Transverse colon (tissue), 4 donors: Measurements from ENCODE around the gene RUFY4. TPM values are rescaled to one million over a fixed set of nuclear protein-coding genes. Genes with fewer than 3 reads are reported as not detected.
"Not testable (repeated sequence)": the region's sequence is repeated elsewhere in the genome, so short reads cannot be mapped to it uniquely, and the experiment has no call there.

Source experiments
- DNase-seq: peaks from one replicate; pipeline ENCODE4 v3.0.0-alpha.2; 2019
- H3K27ac ChIP-seq, 4 donors: fragments of 200-600 bp; sonication (generic); 2 replicates each; pipeline ENCODE4 v1.5.1; 2016 to 2018; ENCODE audit warnings: inconsistent platforms in 4 of 4
- H3K27me3 ChIP-seq: fragments of 200-600 bp; sonication (generic); 2 replicates; pipeline ENCODE4 v1.5.1; 2017; ENCODE audit warnings: inconsistent platforms
- H3K36me3 ChIP-seq, 4 donors: fragments of 200-600 bp; sonication (generic); 2 replicates each; pipeline ENCODE4 v1.5.1; 2017 to 2019; ENCODE audit warnings: inconsistent platforms in 4 of 4
- H3K4me1 ChIP-seq, 4 donors: fragments of 200-600 bp; sonication (generic); 2 replicates each; pipeline ENCODE4 v1.5.1; 2017 to 2020; ENCODE audit warnings: inconsistent platforms in 4 of 4
- H3K4me3 ChIP-seq, 4 donors: fragments of 200-600 bp; sonication (generic); 1 replicate in 1 of 4; 2 replicates in 3 of 4; pipeline versions ENCODE4 v1.5.1 to v1.6.1; 2017 to 2019; ENCODE audit warnings: inconsistent platforms in 4 of 4
- H3K9me3 ChIP-seq, 2 donors: fragments of 200-600 bp; sonication (generic); 2 replicates each; pipeline ENCODE4 v1.5.1; 2017 to 2019; ENCODE audit warnings: inconsistent platforms in 2 of 2
- CTCF ChIP-seq, 5 experiments: fragments of 200-600 bp in 3 of 5; fragments of 450-650 bp in 2 of 5; sonication (generic) in 3 of 5; IDR thresholded peaks; 1 replicate in 2 of 5; 2 replicates in 3 of 5; pipeline ENCODE4 v1.5.1; 2016 to 2017; ENCODE audit warnings: antibody characterized with exemption in 5 of 5, inconsistent platforms in 3 of 5, mild to moderate bottlenecking in 2 of 5, moderate library complexity in 1 of 5
- EP300 ChIP-seq: sonication (generic); formaldehyde crosslinking; IDR thresholded peaks from one replicate; pipeline ENCODE4 v1.6.1; 2017; ENCODE audit warnings: antibody characterized with exemption, low read depth
- POLR2A ChIP-seq: fragments of 450-650 bp; IDR thresholded peaks from one replicate; pipeline ENCODE4 v1.6.1; 2016; ENCODE audit warnings: antibody characterized with exemption, mild to moderate bottlenecking, moderate library complexity
- POLR2AphosphoS5 ChIP-seq, 3 donors: sonication (generic); formaldehyde crosslinking; IDR thresholded peaks; one replicate each; pipeline ENCODE4 v1.6.1; 2016; ENCODE audit warnings: antibody characterized with exemption in 3 of 3
- WGBS, 2 donors: methylation state at CpG; one replicate each; pipeline ENCODE4 v1.1.5; 2018; ENCODE audit warnings: low coverage in 1 of 2; 5-methylcytosine and 5-hydroxymethylcytosine counted together
- in situ Hi-C, 4 donors: fragments of 200-750 bp; cut with MboI; loops; one replicate each; pipeline versions ENCODE4 v1.15.0 to v1.15.1; 2017; ENCODE audit warnings: low sequenced_read_pairs in 3 of 4, low pct_ligation_motif_present in 1 of 4, low pct_unique_long_range_greater_than_20kb in 1 of 4
- intact Hi-C: fragments of 100-400 bp; cut with DNase I; formaldehyde crosslinking; loops from one replicate; pipeline ENCODE4 v1.15.1; 2023; ENCODE audit warnings: low total_unique reads
- total RNA-seq, 4 donors: library from RNA; depleted of rRNA; stranded (reverse); fragments of >200 nt; gene quantifications; one replicate each; pipeline ENCODE4 v1.1.0, GENCODE V29; 2016

Gene RUFY4
- total RNA-seq, 4 donors from 2014 or later: 1.9 TPM; not detected in 3

GRCh38 chr2:218041302-218042168 is 27.5 kb upstream of the RUFY4 start:
- intact Hi-C loops (no loop called here), in situ Hi-C loops (no loop called here)
- Histone ChIP-seq H3K4me3 (no peak overlapping the region), H3K36me3 (no peaks in the 10 kb centered on the region), H3K9me3 (no peaks in the 10 kb centered on the region), H3K27me3 (peaks cover 9% of the 10 kb centered on the region), H3K27ac (no peak overlapping the region), H3K4me1 (no peaks in the 10 kb centered on the region)
- TF ChIP-seq POLR2AphosphoS5 (IDR thresholded peaks at IDR 0.05): no peak
- no peak for TF ChIP-seq CTCF (IDR thresholded peaks at IDR 0.05)
- no peak for TF ChIP-seq EP300
- TF ChIP-seq POLR2A: no peak
- no peak for DNase-seq
- WGBS, 2 donors: 60 to 84% methylated on average over 2 of the region's 2 CpGs

GRCh38 chr2:218043100-218043499 is 26.0 kb upstream of the RUFY4 start:
- TF ChIP-seq POLR2AphosphoS5 (IDR thresholded peaks at IDR 0.05): no peak
- TF ChIP-seq POLR2A: no peak
- no peak for TF ChIP-seq CTCF (IDR thresholded peaks at IDR 0.05)
- TF ChIP-seq EP300: no peak
- WGBS, 2 donors: 90 to 100% methylated on average over 1 of the region's 1 CpG
- Histone ChIP-seq H3K9me3 (no peaks in the 10 kb centered on the region), H3K27me3 (peaks cover 9% of the 10 kb centered on the region), H3K4me1 (no peaks in the 10 kb centered on the region), H3K4me3 (no peak overlapping the region), H3K27ac (no peak overlapping the region), H3K36me3 (no peaks in the 10 kb centered on the region)
- intact Hi-C loops: no loop called here
- in situ Hi-C loops: no loop called here
- no peak for DNase-seq

GRCh38 chr2:218043701-218044109 is 25.3 kb upstream of the RUFY4 start:
- Histone ChIP-seq H3K36me3 (no peaks in the 10 kb centered on the region), H3K4me1 (no peaks in the 10 kb centered on the region), H3K27me3 (peaks cover 4% of the 10 kb centered on the region), H3K9me3 (no peaks in the 10 kb centered on the region), H3K4me3 (no peak overlapping the region), H3K27ac (no peak overlapping the region)
- intact Hi-C loops: no loop called here
- no peak for TF ChIP-seq POLR2AphosphoS5 (IDR thresholded peaks at IDR 0.05)
- no peak for TF ChIP-seq POLR2A
- TF ChIP-seq CTCF (IDR thresholded peaks at IDR 0.05): no peak
- TF ChIP-seq EP300: no peak
- in situ Hi-C loops: no loop called here
- no peak for DNase-seq
- 100% methylated on average over 3 of the region's 5 CpGs; no CpG with 5 or more reads in 1 of the 2 donors for WGBS, 2 donors

- intact Hi-C loops, in situ Hi-C loops: not testable (repeated sequence)
- WGBS, 2 donors: 100% methylated on average over 1 of the region's 1 CpG
Observed at GRCh38 chr2:218044599-218044998, 24.5 kb upstream of the RUFY4 start.

GRCh38 chr2:218046238-218046637 is 22.8 kb upstream of the RUFY4 start:
- no peak for DNase-seq
- H3K27ac ChIP-seq: peak overlapping the region in 2 of 4 donors; percentile 21 to 25
- H3K4me1 ChIP-seq: no peaks in the 10 kb centered on the region
- H3K4me3 ChIP-seq: no peak overlapping the region
- no peaks in the 10 kb centered on the region for H3K27me3 ChIP-seq
- H3K36me3 ChIP-seq: no peaks in the 10 kb centered on the region
- TF ChIP-seq EP300 (no peak), POLR2A (no peak), POLR2AphosphoS5 (IDR thresholded peaks at IDR 0.05) (no peak), CTCF (IDR thresholded peaks at IDR 0.05) (no peak)
- intact Hi-C loops (no loop called here), in situ Hi-C loops (no loop called here)
- WGBS, 2 donors: 65 to 71% methylated on average over 4 of the region's 4 CpGs
- no peaks in the 10 kb centered on the region for H3K9me3 ChIP-seq

More at GRCh38 chr2:218044599-218044998, 24.5 kb upstream of the RUFY4 start:
- not testable (repeated sequence) for DNase-seq, H3K27me3 ChIP-seq, H3K27ac ChIP-seq, H3K9me3 ChIP-seq, H3K4me1 ChIP-seq, H3K36me3 ChIP-seq, H3K4me3 ChIP-seq
